GM12878 (cell line): ENCODE data around the gene PFKFB3. TPM values are rescaled to one million over a fixed set of nuclear protein-coding genes. Genes with fewer than 3 reads are reported as not detected.
A peak's percentile ranks its signal among the peaks of the same experiment; 100 is the strongest.

Experiments used
- BCL11A ChIP-seq: IDR thresholded peaks from 2 replicates; pipeline ENCODE4 v1.6.1; 2011; ENCODE audit warnings: low read depth, low read length
- BHLHE40 ChIP-seq, 2 experiments: fragments of 450-650 bp in 1 of 2; IDR thresholded peaks; 2 replicates each; pipeline ENCODE4 v1.6.1; 2011 to 2017; ENCODE audit warnings: low read depth in 2 of 2, borderline replicate concordance in 1 of 2, improper control_type of control experiment in 1 of 2, low read length in 1 of 2, mild to moderate bottlenecking in 1 of 2
- CEBPB ChIP-seq, 2 experiments: fragments of 150-350 bp in 1 of 2; IDR thresholded peaks; 2 replicates each; pipeline ENCODE4 v1.6.1; 2012 to 2014; ENCODE audit warnings: low read depth in 2 of 2, low read length in 2 of 2, borderline replicate concordance in 1 of 2, inconsistent platforms in 1 of 2
- ESRRA ChIP-seq: IDR thresholded peaks from 2 replicates; pipeline ENCODE4 v1.6.1; 2012; ENCODE audit warnings: mild to moderate bottlenecking, low read length, improper control_type of control experiment
- IRF4 ChIP-seq: IDR thresholded peaks from 2 replicates; pipeline ENCODE4 v1.6.1; 2011; ENCODE audit warnings: low read depth, low read length
- NFIC ChIP-seq: IDR thresholded peaks from 2 replicates; pipeline ENCODE4 v1.6.1; 2012; ENCODE audit warnings: low read depth, mild to moderate bottlenecking, inconsistent platforms, low read length, moderate library complexity
- ZNF384 ChIP-seq: IDR thresholded peaks from 2 replicates; pipeline ENCODE4 v1.6.1; 2012; ENCODE audit warnings: low read depth, mild to moderate bottlenecking, low read length, improper control_type of control experiment, borderline replicate concordance
- ZSCAN29 ChIP-seq: fragments of 450-650 bp; IDR thresholded peaks from 2 replicates; pipeline ENCODE4 v1.6.1; 2017; ENCODE audit warnings: mild to moderate bottlenecking, moderate library complexity
- polyA plus RNA-seq, 11 experiments: library from polyadenylated mRNA; depleted of rRNA in 4 of 11; unstranded in 6 of 11; stranded (reverse) in 5 of 11; fragments of >200 nt; fragmentation: Nextera tagmentation in 4 of 11; fragmentation: Illumina TruSeq in 1 of 11; extraction: Ambion mirVana in 4 of 11; extraction: Trizol in 1 of 11; gene quantifications; 1 replicate in 1 of 11; 2 replicates in 10 of 11; pipeline versions ENCODE4 v1.2.1 to v1.2.3, GENCODE V29; 2011 to 2016; ENCODE audit warnings: inconsistent platforms in 2 of 11, missing spikeins in 2 of 11, low read depth in 1 of 11
- total RNA-seq, 4 experiments: library from RNA; depleted of rRNA in 3 of 4; stranded (reverse); fragments of >200 nt in 3 of 4; fragmentation: Illumina TruSeq in 1 of 4; extraction: Trizol in 1 of 4; gene quantifications; 2 replicates each; pipeline versions ENCODE4 v1.2.1 to v1.2.3, GENCODE V29; 2013 to 2021
- TF ChIP-seq, protein P1 (sequence below): IDR thresholded peaks from 2 replicates; pipeline ENCODE4 v1.6.1; 2012; ENCODE audit warnings: low read length, inconsistent platforms
- TF ChIP-seq, protein P2 (sequence below): fragments of 450-650 bp; IDR thresholded peaks from 2 replicates; pipeline ENCODE4 v1.6.1; 2017; ENCODE audit warnings: mild to moderate bottlenecking, moderate library complexity
- TF ChIP-seq, protein P3 (sequence below): fragments of 150-350 bp; IDR thresholded peaks from 2 replicates; pipeline ENCODE4 v1.6.1; 2016; ENCODE audit warnings: low read depth, low read length
- TF ChIP-seq, protein P4 (sequence below): fragments of 450-650 bp; IDR thresholded peaks from 2 replicates; pipeline ENCODE4 v1.6.1; 2018; ENCODE audit warnings: borderline replicate concordance, mild to moderate bottlenecking; ENCODE audit not compliant: partially characterized antibody

The PFKFB3 gene
- total and polyA plus RNA-seq, 10 of the 15 experiments (the other 5 are each of a cell fraction or from before 2014, with no cell fraction given): 1.6 to 46.7 (median 13.7) TPM

DNA sequence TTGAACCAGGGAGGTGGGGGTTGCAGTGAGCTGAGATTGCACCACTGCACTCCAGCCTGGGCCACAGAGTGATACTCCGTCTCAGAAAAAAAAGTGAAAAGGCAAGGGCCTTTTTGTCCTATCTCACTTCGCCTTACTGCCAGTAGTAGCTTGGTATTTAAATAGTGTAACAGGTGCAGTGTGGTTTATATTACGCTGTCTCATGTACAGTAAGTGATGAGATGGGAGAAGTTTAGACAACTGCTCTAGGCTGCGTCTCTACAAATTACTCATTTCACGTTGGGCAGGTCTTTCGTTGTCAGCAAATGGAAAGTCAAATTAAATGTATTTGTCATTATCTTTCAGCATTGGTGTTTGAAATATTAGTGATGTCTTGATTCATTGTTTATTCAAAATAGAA is 15.5 kb upstream of the PFKFB3 start (continued):
- no peak for TF ChIP-seq ZSCAN29
- peak; percentile 48; the same call in 1 of the 2 replicates for TF ChIP-seq IRF4
- TF ChIP-seq ZNF384: no peak
- peak in 1 of 2 experiments; percentile 10; a peak in 1 of 4 replicates for TF ChIP-seq BHLHE40 (IDR thresholded peaks at IDR 0.05; ENCODE audit: borderline replicate concordance in 1 of 2, low read depth in 2 of 2, low read length in 1 of 2)
- TF ChIP-seq NFIC: peak; percentile 46; the same call in 1 of the 2 replicates
- TF ChIP-seq CEBPB (IDR thresholded peaks at IDR 0.05; ENCODE audit: borderline replicate concordance in 1 of 2, low read depth in 2 of 2, low read length in 2 of 2): no peak
- TF ChIP-seq, protein P1, sequence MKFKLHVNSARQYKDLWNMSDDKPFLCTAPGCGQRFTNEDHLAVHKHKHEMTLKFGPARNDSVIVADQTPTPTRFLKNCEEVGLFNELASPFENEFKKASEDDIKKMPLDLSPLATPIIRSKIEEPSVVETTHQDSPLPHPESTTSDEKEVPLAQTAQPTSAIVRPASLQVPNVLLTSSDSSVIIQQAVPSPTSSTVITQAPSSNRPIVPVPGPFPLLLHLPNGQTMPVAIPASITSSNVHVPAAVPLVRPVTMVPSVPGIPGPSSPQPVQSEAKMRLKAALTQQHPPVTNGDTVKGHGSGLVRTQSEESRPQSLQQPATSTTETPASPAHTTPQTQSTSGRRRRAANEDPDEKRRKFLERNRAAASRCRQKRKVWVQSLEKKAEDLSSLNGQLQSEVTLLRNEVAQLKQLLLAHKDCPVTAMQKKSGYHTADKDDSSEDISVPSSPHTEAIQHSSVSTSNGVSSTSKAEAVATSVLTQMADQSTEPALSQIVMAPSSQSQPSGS: peak; percentile 29; the same call in 1 of the 2 replicates
- TF ChIP-seq, protein P2, sequence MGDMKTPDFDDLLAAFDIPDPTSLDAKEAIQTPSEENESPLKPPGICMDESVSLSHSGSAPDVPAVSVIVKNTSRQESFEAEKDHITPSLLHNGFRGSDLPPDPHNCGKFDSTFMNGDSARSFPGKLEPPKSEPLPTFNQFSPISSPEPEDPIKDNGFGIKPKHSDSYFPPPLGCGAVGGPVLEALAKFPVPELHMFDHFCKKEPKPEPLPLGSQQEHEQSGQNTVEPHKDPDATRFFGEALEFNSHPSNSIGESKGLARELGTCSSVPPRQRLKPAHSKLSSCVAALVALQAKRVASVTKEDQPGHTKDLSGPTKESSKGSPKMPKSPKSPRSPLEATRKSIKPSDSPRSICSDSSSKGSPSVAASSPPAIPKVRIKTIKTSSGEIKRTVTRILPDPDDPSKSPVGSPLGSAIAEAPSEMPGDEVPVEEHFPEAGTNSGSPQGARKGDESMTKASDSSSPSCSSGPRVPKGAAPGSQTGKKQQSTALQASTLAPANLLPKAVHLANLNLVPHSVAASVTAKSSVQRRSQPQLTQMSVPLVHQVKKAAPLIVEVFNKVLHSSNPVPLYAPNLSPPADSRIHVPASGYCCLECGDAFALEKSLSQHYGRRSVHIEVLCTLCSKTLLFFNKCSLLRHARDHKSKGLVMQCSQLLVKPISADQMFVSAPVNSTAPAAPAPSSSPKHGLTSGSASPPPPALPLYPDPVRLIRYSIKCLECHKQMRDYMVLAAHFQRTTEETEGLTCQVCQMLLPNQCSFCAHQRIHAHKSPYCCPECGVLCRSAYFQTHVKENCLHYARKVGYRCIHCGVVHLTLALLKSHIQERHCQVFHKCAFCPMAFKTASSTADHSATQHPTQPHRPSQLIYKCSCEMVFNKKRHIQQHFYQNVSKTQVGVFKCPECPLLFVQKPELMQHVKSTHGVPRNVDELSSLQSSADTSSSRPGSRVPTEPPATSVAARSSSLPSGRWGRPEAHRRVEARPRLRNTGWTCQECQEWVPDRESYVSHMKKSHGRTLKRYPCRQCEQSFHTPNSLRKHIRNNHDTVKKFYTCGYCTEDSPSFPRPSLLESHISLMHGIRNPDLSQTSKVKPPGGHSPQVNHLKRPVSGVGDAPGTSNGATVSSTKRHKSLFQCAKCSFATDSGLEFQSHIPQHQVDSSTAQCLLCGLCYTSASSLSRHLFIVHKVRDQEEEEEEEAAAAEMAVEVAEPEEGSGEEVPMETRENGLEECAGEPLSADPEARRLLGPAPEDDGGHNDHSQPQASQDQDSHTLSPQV: no peak
- TF ChIP-seq ESRRA: no peak
- TF ChIP-seq, protein P3, sequence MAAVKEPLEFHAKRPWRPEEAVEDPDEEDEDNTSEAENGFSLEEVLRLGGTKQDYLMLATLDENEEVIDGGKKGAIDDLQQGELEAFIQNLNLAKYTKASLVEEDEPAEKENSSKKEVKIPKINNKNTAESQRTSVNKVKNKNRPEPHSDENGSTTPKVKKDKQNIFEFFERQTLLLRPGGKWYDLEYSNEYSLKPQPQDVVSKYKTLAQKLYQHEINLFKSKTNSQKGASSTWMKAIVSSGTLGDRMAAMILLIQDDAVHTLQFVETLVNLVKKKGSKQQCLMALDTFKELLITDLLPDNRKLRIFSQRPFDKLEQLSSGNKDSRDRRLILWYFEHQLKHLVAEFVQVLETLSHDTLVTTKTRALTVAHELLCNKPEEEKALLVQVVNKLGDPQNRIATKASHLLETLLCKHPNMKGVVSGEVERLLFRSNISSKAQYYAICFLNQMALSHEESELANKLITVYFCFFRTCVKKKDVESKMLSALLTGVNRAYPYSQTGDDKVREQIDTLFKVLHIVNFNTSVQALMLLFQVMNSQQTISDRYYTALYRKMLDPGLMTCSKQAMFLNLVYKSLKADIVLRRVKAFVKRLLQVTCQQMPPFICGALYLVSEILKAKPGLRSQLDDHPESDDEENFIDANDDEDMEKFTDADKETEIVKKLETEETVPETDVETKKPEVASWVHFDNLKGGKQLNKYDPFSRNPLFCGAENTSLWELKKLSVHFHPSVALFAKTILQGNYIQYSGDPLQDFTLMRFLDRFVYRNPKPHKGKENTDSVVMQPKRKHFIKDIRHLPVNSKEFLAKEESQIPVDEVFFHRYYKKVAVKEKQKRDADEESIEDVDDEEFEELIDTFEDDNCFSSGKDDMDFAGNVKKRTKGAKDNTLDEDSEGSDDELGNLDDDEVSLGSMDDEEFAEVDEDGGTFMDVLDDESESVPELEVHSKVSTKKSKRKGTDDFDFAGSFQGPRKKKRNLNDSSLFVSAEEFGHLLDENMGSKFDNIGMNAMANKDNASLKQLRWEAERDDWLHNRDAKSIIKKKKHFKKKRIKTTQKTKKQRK: no peak
- TF ChIP-seq, protein P4, sequence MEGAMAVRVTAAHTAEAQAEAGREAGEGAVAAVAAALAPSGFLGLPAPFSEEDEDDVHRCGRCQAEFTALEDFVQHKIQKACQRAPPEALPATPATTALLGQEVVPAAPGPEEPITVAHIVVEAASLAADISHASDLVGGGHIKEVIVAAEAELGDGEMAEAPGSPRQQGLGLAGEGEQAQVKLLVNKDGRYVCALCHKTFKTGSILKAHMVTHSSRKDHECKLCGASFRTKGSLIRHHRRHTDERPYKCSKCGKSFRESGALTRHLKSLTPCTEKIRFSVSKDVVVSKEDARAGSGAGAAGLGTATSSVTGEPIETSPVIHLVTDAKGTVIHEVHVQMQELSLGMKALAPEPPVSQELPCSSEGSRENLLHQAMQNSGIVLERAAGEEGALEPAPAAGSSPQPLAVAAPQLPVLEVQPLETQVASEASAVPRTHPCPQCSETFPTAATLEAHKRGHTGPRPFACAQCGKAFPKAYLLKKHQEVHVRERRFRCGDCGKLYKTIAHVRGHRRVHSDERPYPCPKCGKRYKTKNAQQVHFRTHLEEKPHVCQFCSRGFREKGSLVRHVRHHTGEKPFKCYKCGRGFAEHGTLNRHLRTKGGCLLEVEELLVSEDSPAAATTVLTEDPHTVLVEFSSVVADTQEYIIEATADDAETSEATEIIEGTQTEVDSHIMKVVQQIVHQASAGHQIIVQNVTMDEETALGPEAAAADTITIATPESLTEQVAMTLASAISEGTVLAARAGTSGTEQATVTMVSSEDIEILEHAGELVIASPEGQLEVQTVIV: no peak
- TF ChIP-seq BCL11A: 0 out of 2 replicates have a peak, but pooled peaks have one; percentile 23
- TF ChIP-seq, all 136 proteins: peak for 10
